ENCODE results near the gene SPDEF. TPM values are rescaled to one million over a fixed set of nuclear protein-coding genes. Genes with fewer than 3 reads are reported as not detected.

SPDEF gene
- polyA plus RNA-seq, 3 donors = 0.05 TPM; not detected in 2

DNA sequence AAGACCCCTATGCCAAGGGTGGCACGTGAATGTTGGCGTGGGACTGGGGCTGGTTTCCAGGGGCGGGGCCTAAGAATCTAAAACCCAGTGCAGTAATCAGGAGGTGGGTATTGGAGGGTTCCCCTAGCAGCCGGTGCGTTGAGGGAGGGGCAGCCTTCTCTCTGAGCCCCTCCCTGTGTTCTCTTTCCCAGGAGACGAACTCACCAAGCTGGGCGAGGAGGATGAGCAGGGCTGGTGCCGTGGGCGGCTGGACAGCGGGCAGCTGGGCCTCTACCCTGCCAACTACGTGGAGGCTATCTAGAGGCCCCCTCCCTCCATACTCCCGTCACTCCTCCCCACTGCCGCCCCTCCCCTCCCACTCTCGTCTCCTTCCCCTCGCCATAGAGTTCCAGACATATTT lies 23.9 kb downstream of the SPDEF start:
- Histone ChIP-seq H3K9ac (ENCODE audit: insufficient read depth, low read length, poor library complexity, severe bottlenecking) (no peak overlapping the region), H3K27me3 (ENCODE audit: control insufficient read depth in 2 of 2, insufficient read depth in 2 of 2, low read length in 2 of 2) (no peaks in the 10 kb centered on the region), H3K9me3 (replicated peaks in 1 of 2; ENCODE audit: control insufficient read depth in 1 of 2, insufficient read depth in 1 of 2, low read length in 2 of 2) (no peaks in the 10 kb centered on the region), H2AFZ (ENCODE audit: insufficient read depth, low read depth, low read length, poor library complexity, severe bottlenecking) (peak overlapping the region; percentile 17), H3K4me3 (replicated peaks in 1 of 3; ENCODE audit: low read depth in 2 of 3, low read length in 3 of 3) (peak overlapping the region in 2 of 3 experiments; percentile 8 to 9), H3K4me2 (replicated peaks; ENCODE audit: extremely low read depth, low read length, poor library complexity, severe bottlenecking) (peak overlapping the region; percentile 19), H3K36me3 (replicated peaks in 1 of 2; ENCODE audit: control insufficient read depth in 1 of 2, insufficient read depth in 2 of 2, low read length in 2 of 2) (no peaks in the 10 kb centered on the region), H3K27ac (ENCODE audit: low read depth in 1 of 2, low read length in 2 of 2) (no peak overlapping the region), H3K4me1 (ENCODE audit: control insufficient read depth in 1 of 2, insufficient read depth in 2 of 2, low read length in 2 of 2) (peaks cover 2 to 3% of the 10 kb centered on the region in 2 donors), H3K79me2 (ENCODE audit: insufficient read depth, low read length) (no peaks in the 10 kb centered on the region), H4K20me1 (ENCODE audit: insufficient read depth, low read length) (no peaks in the 10 kb centered on the region)
- TF ChIP-seq, protein P1, sequence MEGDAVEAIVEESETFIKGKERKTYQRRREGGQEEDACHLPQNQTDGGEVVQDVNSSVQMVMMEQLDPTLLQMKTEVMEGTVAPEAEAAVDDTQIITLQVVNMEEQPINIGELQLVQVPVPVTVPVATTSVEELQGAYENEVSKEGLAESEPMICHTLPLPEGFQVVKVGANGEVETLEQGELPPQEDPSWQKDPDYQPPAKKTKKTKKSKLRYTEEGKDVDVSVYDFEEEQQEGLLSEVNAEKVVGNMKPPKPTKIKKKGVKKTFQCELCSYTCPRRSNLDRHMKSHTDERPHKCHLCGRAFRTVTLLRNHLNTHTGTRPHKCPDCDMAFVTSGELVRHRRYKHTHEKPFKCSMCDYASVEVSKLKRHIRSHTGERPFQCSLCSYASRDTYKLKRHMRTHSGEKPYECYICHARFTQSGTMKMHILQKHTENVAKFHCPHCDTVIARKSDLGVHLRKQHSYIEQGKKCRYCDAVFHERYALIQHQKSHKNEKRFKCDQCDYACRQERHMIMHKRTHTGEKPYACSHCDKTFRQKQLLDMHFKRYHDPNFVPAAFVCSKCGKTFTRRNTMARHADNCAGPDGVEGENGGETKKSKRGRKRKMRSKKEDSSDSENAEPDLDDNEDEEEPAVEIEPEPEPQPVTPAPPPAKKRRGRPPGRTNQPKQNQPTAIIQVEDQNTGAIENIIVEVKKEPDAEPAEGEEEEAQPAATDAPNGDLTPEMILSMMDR (IDR thresholded peaks at IDR 0.05) = no peak
- H3K36me3 Mint-ChIP-seq = no peaks in the 10 kb centered on the region
- intact Hi-C loops (cut with micrococcal nuclease) = no loop called here
- H3K27ac Mint-ChIP-seq = peak overlapping the region in 1 of 7 donors; percentile 18
- H3K4me3 Mint-ChIP-seq = peak overlapping the region in 1 of 2 donors; percentile 21
- peaks cover 7 to 10% (median 8%) of the 10 kb centered on the region in 3 donors for H3K27me3 Mint-ChIP-seq (ENCODE audit: low read depth in 3 of 3)
- no peak for DNase-seq
- peaks cover 0 to 5% (median 0%) of the 10 kb centered on the region in 7 donors for H3K9me3 Mint-ChIP-seq
- peaks cover 5% of the 10 kb centered on the region for H3K4me1 Mint-ChIP-seq
- WGBS (ENCODE audit: insufficient coverage) = 84% methylated on average over 12 of the region's 15 CpGs

DNA sequence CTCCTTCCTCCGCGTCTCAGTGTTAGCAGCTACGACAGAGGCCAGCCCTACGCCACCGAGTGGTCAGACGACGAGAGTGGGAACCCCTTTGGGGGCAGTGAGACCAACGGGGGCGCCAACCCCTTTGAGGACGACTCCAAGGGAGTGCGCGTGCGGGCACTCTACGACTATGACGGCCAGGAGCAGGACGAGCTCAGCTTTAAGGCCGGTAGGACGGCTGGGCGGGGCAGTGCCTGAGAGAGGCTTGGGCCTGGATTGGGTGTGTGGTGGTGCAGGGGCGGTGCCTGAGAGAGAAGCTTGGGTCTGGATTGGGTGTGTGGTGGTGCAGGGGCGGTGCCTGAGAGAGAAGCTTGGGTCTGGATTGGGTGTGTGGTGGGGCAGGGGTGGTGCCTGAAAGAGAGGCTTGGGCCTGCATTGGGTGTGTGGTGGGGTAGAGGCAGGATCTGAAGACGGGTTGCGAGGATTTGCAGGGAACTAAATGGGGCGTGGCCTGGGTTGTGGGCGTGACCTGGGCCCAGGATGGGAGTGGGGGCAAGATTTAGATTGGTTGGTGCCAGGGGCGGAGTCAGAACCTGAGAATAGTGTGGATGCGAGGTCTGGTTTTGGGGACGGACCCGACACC lies 24.4 kb downstream of the SPDEF start:
- H3K27ac ChIP-seq (ENCODE audit: low read depth in 1 of 2, low read length in 2 of 2) = peak overlapping the region in 1 of 2 donors; percentile 56
- no peaks in the 10 kb centered on the region for H4K20me1 ChIP-seq (ENCODE audit: insufficient read depth, low read length)
- DNase-seq = peak; percentile 20 to 64 (median 35)
- peak overlapping the region in 4 of 7 donors; percentile 18 to 85 (median 77) for H3K27ac Mint-ChIP-seq
- peak overlapping the region; percentile 54 for H3K9ac ChIP-seq (ENCODE audit: insufficient read depth, low read length, poor library complexity, severe bottlenecking)
- H3K4me1 Mint-ChIP-seq = peaks cover 6% of the 10 kb centered on the region
- intact Hi-C loops (cut with micrococcal nuclease) = no loop called here
- no peaks in the 10 kb centered on the region for H3K79me2 ChIP-seq (ENCODE audit: insufficient read depth, low read length)
- H3K4me3 Mint-ChIP-seq = peak overlapping the region in 1 of 2 donors; percentile 48
- no peaks in the 10 kb centered on the region for H3K36me3 ChIP-seq (replicated peaks in 1 of 2; ENCODE audit: control insufficient read depth in 1 of 2, insufficient read depth in 2 of 2, low read length in 2 of 2)
- peaks cover 0 to 5% (median 0%) of the 10 kb centered on the region in 7 donors for H3K9me3 Mint-ChIP-seq
- WGBS (ENCODE audit: insufficient coverage) = 66% methylated on average over 29 of the region's 29 CpGs
- H3K4me2 ChIP-seq (replicated peaks; ENCODE audit: extremely low read depth, low read length, poor library complexity, severe bottlenecking) = peak overlapping the region; percentile 30
- peaks cover 7 to 10% (median 7%) of the 10 kb centered on the region in 3 donors for H3K27me3 Mint-ChIP-seq (ENCODE audit: low read depth in 3 of 3)
- no peaks in the 10 kb centered on the region for H3K36me3 Mint-ChIP-seq
- peak overlapping the region; percentile 62 for H2AFZ ChIP-seq (ENCODE audit: insufficient read depth, low read depth, low read length, poor library complexity, severe bottlenecking)
- H3K9me3 ChIP-seq (replicated peaks in 1 of 2; ENCODE audit: control insufficient read depth in 1 of 2, insufficient read depth in 1 of 2, low read length in 2 of 2) = no peaks in the 10 kb centered on the region
- H3K4me1 ChIP-seq (ENCODE audit: control insufficient read depth in 1 of 2, insufficient read depth in 2 of 2, low read length in 2 of 2) = peaks cover 4 to 5% of the 10 kb centered on the region in 2 donors
- H3K27me3 ChIP-seq (ENCODE audit: control insufficient read depth in 2 of 2, insufficient read depth in 2 of 2, low read length in 2 of 2) = no peaks in the 10 kb centered on the region
- H3K4me3 ChIP-seq (replicated peaks in 1 of 3; ENCODE audit: low read depth in 2 of 3, low read length in 3 of 3) = peak overlapping the region in 2 of 3 experiments; percentile 26 to 50
- TF ChIP-seq, protein P1 (IDR thresholded peaks at IDR 0.05) = no peak

All from CD14-positive monocyte (primary cell).